T-cell (primary cell): ENCODE measurements around the gene CTU2. TPM values are rescaled to one million over a fixed set of nuclear protein-coding genes. Genes with fewer than 3 reads are reported as not detected.

Experiments
- ATAC-seq, 4 experiments: fragments of 200-7000 bp in 3 of 4; fragments of 150-1000 bp in 1 of 4; cut with Tn5 transposase; replicated peaks in 1 of 4; 1 replicate in 3 of 4; 2 replicates in 1 of 4; pipeline ENCODE4 v1.10.0; 2021; ENCODE audit warnings: moderate library complexity in 3 of 4, mild to moderate bottlenecking in 2 of 4, moderate number of reproducible peaks in 1 of 4
- CTCF ChIA-PET, 2 donors: fragments of 300-600 bp; sonication (Branson Sonifier 250); formaldehyde crosslinking; loops; one replicate each; lab custom pipeline; 2022; ENCODE audit warnings: antibody characterized with exemption in 2 of 2; lab: Charles Lee
- POLR2A ChIA-PET, 2 donors: fragments of 300-600 bp; sonication (Branson Sonifier 250); formaldehyde crosslinking; loops; one replicate each; lab custom pipeline; 2022; ENCODE audit warnings: antibody characterized with exemption in 2 of 2; lab: Charles Lee
- DNase-seq, 35 experiments: peaks; one replicate each; pipeline versions ENCODE4 v3.0.0 to v3.0.0-alpha.2; 2013 to 2023
- H3K27ac ChIP-seq: one replicate; pipeline ENCODE4 v1.5.1; 2013; ENCODE audit warnings: low read length
- H3K27me3 ChIP-seq, 2 experiments: replicated peaks in 1 of 2; 1 replicate in 1 of 2; 2 replicates in 1 of 2; pipeline versions ENCODE4 v1.6.1 to v1.7.0; 2013; ENCODE audit warnings: low read length in 1 of 2, mixed read lengths in 1 of 2; ENCODE audit not compliant: control insufficient read depth in 2 of 2, insufficient read depth in 2 of 2; ENCODE audit errors: extremely low read depth in 1 of 2
- H3K36me3 ChIP-seq, 2 donors: 1 replicate in 1 of 2; 2 replicates in 1 of 2; pipeline versions ENCODE4 v1.6.1 to v1.7.0; 2013; ENCODE audit warnings: low read length in 1 of 2; ENCODE audit not compliant: control insufficient read depth in 2 of 2, insufficient read depth in 1 of 2; ENCODE audit errors: extremely low read depth in 1 of 2
- H3K4me1 ChIP-seq, 2 experiments: 1 replicate in 1 of 2; 2 replicates in 1 of 2; pipeline versions ENCODE4 v1.6.1 to v1.7.0; 2013; ENCODE audit warnings: low read length in 2 of 2, mixed read lengths in 1 of 2; ENCODE audit not compliant: insufficient read depth in 2 of 2, control insufficient read depth in 1 of 2; ENCODE audit errors: extremely low read depth in 1 of 2
- H3K4me3 ChIP-seq, 2 donors: 1 replicate in 1 of 2; 2 replicates in 1 of 2; pipeline versions ENCODE4 v1.5.1 to v1.7.0; 2013; ENCODE audit warnings: mild to moderate bottlenecking in 2 of 2, low read length in 1 of 2, moderate library complexity in 1 of 2; ENCODE audit not compliant: control insufficient read depth in 1 of 2; ENCODE audit errors: extremely low read depth in 1 of 2
- H3K9me3 ChIP-seq: 2 replicates; pipeline ENCODE4 v1.7.0; 2013
- H3K27ac Mint-ChIP-seq, 2 donors: one replicate each; pipeline ENCODE4 v1.8.0; 2020 to 2021; ENCODE audit warnings: mild to moderate bottlenecking in 2 of 2, mixed read lengths in 2 of 2
- H3K27me3 Mint-ChIP-seq, 2 donors: one replicate each; pipeline ENCODE4 v1.8.0; 2021 to 2022; ENCODE audit warnings: mixed read lengths in 2 of 2
- H3K36me3 Mint-ChIP-seq: one replicate; pipeline ENCODE4 v1.8.0; 2021; ENCODE audit warnings: mixed read lengths
- H3K4me1 Mint-ChIP-seq, 3 donors: one replicate each; pipeline ENCODE4 v1.8.0; 2020 to 2022; ENCODE audit warnings: mixed read lengths in 3 of 3, mild to moderate bottlenecking in 1 of 3
- H3K4me3 Mint-ChIP-seq, 3 donors: one replicate each; pipeline ENCODE4 v1.8.0; 2020 to 2022; ENCODE audit warnings: mild to moderate bottlenecking in 3 of 3, mixed read lengths in 3 of 3, moderate library complexity in 3 of 3
- H3K9me3 Mint-ChIP-seq, 3 donors: one replicate each; pipeline ENCODE4 v1.8.0; 2020 to 2022; ENCODE audit warnings: mixed read lengths in 3 of 3
- WGBS: methylation state at CpG from one replicate; pipeline ENCODE4 v1.1.5; 2013; ENCODE audit warnings: missing lambda C conversion rate; ENCODE audit not compliant: insufficient coverage; 5-methylcytosine and 5-hydroxymethylcytosine counted together
- total RNA-seq, 35 experiments: library from RNA in 6 of 35; stranded (reverse) in 6 of 35; fragments of 120-200 nt in 1 of 35; gene quantifications; one replicate each; pipeline versions ENCODE4 v1.2.1 to v1.2.4 and lab custom pipeline; 2013 to 2026

The CTU2 gene
- total RNA-seq, 5 donors from 2014 or later (not counting 1 experiment from before 2014, with no cell fraction given): 30.1 to 39.5 (median 38.6) TPM

DNA sequence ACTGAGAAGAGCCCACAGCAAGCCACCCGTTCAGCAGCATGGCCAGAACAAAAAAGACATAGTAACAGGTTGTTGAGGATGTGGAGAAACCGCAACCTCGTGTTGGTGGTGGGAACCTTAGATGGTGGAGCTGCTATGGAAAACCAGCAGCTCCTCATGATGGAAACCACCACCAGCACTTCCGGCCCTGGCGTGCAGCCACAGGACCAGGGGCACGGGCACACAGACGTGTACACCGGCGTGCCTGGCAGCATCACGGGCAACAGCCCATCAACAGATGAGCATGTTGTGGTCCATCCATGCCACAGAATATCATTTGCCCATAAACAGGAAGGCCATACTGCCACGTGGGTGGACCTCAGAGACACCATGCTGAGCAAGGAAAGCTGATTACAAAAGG, 11.9 kb downstream of the CTU2 start:
- H3K36me3 ChIP-seq: peaks cover 40 to 96% of the 10 kb centered on the region in 2 donors
- POLR2A ChIA-PET: no interaction called here
- no peak overlapping the region for H3K4me3 Mint-ChIP-seq
- H3K27ac ChIP-seq: no peak overlapping the region
- no peaks in the 10 kb centered on the region for H3K9me3 ChIP-seq
- H3K27me3 Mint-ChIP-seq: no peaks in the 10 kb centered on the region
- DNase-seq: peak in 1 of 35 experiments; percentile 32
- ATAC-seq: peak in 1 of 4 experiments; percentile 17
- CTCF ChIA-PET: no interaction called here
- H3K4me3 ChIP-seq: no peak overlapping the region
- peaks cover 0 to 3% of the 10 kb centered on the region in 2 experiments for H3K4me1 ChIP-seq
- H3K9me3 Mint-ChIP-seq: no peaks in the 10 kb centered on the region
- H3K36me3 Mint-ChIP-seq: peaks cover 18% of the 10 kb centered on the region
- H3K27me3 ChIP-seq: no peaks in the 10 kb centered on the region
- H3K4me1 Mint-ChIP-seq: peaks cover 0 to 2% (median 0%) of the 10 kb centered on the region in 3 donors
- 89% methylated on average over 10 of the region's 11 CpGs for WGBS
- H3K27ac Mint-ChIP-seq: peak overlapping the region in 1 of 2 donors; percentile 4

DNA sequence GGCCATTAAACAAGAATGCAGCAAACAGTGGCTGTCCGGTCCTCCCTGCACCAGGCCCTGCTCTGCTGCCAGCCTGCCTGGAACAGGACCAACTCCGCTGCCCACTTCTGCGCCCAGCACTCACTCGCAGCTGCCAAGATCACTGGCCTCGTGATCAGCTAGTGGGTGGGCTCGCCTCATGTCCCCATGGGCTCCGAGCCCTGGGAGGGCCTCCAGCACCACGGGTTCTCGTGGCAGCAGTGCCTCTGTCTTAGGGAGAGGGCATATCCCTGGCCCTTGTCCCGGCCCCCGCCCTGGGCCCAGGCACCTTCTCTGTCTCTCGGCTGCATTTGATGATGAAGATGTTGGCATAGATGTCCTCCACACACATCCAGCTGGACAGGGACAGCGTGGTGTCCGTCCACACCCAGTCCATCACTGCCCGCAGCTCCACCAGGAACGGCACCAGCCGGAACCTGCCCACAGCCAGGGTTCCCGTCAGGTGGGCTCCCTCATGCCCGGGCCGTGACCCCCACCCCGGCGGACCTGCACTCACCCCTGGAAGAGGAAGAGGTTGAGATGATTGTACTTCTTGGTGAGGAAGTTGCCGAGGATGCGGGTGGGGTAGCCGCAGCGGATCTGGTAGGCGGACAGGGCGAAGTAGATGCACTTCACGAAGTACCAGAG, 13.1 kb downstream of the CTU2 start:
- no peaks in the 10 kb centered on the region for H3K27me3 ChIP-seq
- H3K4me3 ChIP-seq: no peak overlapping the region
- Mint-ChIP-seq H3K4me3 (no peak overlapping the region), H3K27ac (no peak overlapping the region), H3K9me3 (no peaks in the 10 kb centered on the region), H3K36me3 (peaks cover 22% of the 10 kb centered on the region), H3K4me1 (peaks cover 0 to 2% (median 0%) of the 10 kb centered on the region in 3 donors), H3K27me3 (no peaks in the 10 kb centered on the region)
- peaks cover 0 to 3% of the 10 kb centered on the region in 2 experiments for H3K4me1 ChIP-seq
- DNase-seq (no peak), ATAC-seq (no peak)
- ChIA-PET CTCF (no interaction called here), POLR2A (no interaction called here)
- WGBS: 95% methylated on average over 26 of the region's 29 CpGs
- H3K9me3 ChIP-seq: no peaks in the 10 kb centered on the region
- H3K36me3 ChIP-seq: peaks cover 46 to 95% of the 10 kb centered on the region in 2 donors
- no peak overlapping the region for H3K27ac ChIP-seq

DNA sequence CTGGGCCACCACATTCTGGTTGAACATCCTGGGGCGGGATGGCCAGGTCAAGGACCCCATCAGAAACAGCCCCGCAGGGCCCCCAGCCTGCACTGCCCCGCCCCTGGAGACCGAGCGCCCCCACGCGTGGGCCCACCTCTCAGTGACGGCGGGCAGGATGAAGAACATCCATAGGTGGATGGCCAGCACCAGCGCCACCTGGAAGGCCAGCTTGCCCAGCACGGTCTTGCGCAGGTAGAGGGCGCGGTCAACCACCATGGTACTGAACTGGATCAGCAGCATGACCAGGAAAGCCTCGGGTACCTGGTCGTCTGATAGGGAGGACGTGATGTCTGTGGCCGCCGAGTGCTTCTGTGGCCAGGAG, 13.6 kb downstream of the CTU2 start:
- H3K4me3 ChIP-seq: no peak overlapping the region
- no peaks in the 10 kb centered on the region for H3K9me3 ChIP-seq
- ATAC-seq: no peak
- ChIA-PET CTCF (no interaction called here), POLR2A (no interaction called here)
- H3K4me1 ChIP-seq: peaks cover 0 to 3% of the 10 kb centered on the region in 2 experiments
- Mint-ChIP-seq H3K27ac (no peak overlapping the region), H3K36me3 (peaks cover 25% of the 10 kb centered on the region), H3K9me3 (no peaks in the 10 kb centered on the region), H3K4me1 (peaks cover 0 to 2% (median 0%) of the 10 kb centered on the region in 3 donors), H3K27me3 (no peaks in the 10 kb centered on the region), H3K4me3 (no peak overlapping the region)
- no peak overlapping the region for H3K27ac ChIP-seq
- peaks cover 48 to 95% of the 10 kb centered on the region in 2 donors for H3K36me3 ChIP-seq
- 96% methylated on average over 19 of the region's 19 CpGs for WGBS
- no peak for DNase-seq
- no peaks in the 10 kb centered on the region for H3K27me3 ChIP-seq

DNA sequence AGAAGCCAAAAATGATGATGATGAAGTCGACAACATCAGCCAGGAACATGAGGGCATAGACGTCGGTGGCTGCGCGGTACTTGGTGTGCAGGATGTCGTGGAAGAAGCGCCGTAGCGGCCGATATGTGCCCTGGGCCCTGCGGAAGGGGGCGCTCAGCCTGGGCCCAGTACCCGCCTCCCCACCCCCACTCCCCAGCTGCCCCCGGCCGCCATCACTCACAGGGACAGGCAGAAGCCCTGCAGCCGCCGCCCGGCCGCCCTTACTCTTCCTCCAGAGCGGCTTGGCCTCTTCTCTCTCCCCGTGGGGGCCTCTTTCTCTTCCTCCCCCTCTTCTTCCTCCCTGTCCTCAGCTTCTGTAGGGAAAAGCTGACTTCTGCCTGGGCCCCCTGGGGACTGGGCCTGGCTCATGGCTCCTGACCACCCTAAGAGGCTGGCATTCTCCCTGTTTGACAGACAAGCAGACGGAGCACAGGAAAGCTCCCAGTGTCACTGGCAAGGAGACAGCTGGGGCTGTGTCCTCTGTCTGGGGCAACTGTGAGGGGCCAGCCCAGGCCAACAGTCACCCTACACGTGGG, 14.2 kb downstream of the CTU2 start:
- Histone ChIP-seq H3K36me3 (peaks cover 48 to 95% of the 10 kb centered on the region in 2 donors), H3K27ac (no peak overlapping the region), H3K27me3 (no peaks in the 10 kb centered on the region), H3K9me3 (no peaks in the 10 kb centered on the region), H3K4me1 (peaks cover 0 to 3% of the 10 kb centered on the region in 2 experiments), H3K4me3 (no peak overlapping the region)
- WGBS: 84% methylated on average over 8 of the region's 23 CpGs
- CTCF ChIA-PET: no interaction called here
- no peak for DNase-seq
- POLR2A ChIA-PET: no interaction called here
- peak overlapping the region in 1 of 2 donors; percentile 39 for H3K27ac Mint-ChIP-seq
- no peaks in the 10 kb centered on the region for H3K27me3 Mint-ChIP-seq
- peaks cover 28% of the 10 kb centered on the region for H3K36me3 Mint-ChIP-seq
- no peak overlapping the region for H3K4me3 Mint-ChIP-seq
- ATAC-seq: no peak
- peaks cover 0 to 2% (median 0%) of the 10 kb centered on the region in 3 donors for H3K4me1 Mint-ChIP-seq
- H3K9me3 Mint-ChIP-seq: no peaks in the 10 kb centered on the region

DNA sequence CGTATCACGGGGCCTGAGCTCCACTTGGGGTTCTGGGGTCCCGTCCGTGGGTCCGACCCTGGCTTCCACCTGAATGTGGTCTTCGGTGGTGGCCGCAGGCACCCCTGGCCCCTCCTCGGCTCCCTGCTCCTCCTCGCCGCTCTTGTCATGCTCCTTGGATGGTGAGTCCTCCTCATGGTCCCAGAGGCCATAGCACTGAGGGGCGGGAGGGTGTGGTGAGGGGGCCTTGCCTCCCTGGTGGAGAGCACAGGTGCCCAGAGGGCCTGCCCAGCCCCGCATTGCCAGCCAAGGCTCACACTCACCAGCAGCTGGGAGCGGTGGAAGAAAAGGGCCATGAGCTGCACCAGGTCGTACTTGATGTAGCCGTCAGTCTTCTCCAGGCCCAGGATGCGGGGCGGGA, 14.9 kb downstream of the CTU2 start:
- no peaks in the 10 kb centered on the region for H3K9me3 Mint-ChIP-seq
- ChIA-PET POLR2A (no interaction called here), CTCF (no interaction called here)
- peaks cover 0 to 2% (median 0%) of the 10 kb centered on the region in 3 donors for H3K4me1 Mint-ChIP-seq
- Histone ChIP-seq H3K27ac (no peak overlapping the region), H3K9me3 (no peaks in the 10 kb centered on the region), H3K4me1 (peaks cover 0 to 5% of the 10 kb centered on the region in 2 experiments), H3K27me3 (no peaks in the 10 kb centered on the region), H3K4me3 (no peak overlapping the region), H3K36me3 (peaks cover 46 to 95% of the 10 kb centered on the region in 2 donors)
- DNase-seq (no peak), ATAC-seq (no peak)
- 94% methylated on average over 15 of the region's 17 CpGs for WGBS
- no peak overlapping the region for H3K4me3 Mint-ChIP-seq
- no peaks in the 10 kb centered on the region for H3K27me3 Mint-ChIP-seq
- peaks cover 30% of the 10 kb centered on the region for H3K36me3 Mint-ChIP-seq
- H3K27ac Mint-ChIP-seq: no peak overlapping the region

DNA sequence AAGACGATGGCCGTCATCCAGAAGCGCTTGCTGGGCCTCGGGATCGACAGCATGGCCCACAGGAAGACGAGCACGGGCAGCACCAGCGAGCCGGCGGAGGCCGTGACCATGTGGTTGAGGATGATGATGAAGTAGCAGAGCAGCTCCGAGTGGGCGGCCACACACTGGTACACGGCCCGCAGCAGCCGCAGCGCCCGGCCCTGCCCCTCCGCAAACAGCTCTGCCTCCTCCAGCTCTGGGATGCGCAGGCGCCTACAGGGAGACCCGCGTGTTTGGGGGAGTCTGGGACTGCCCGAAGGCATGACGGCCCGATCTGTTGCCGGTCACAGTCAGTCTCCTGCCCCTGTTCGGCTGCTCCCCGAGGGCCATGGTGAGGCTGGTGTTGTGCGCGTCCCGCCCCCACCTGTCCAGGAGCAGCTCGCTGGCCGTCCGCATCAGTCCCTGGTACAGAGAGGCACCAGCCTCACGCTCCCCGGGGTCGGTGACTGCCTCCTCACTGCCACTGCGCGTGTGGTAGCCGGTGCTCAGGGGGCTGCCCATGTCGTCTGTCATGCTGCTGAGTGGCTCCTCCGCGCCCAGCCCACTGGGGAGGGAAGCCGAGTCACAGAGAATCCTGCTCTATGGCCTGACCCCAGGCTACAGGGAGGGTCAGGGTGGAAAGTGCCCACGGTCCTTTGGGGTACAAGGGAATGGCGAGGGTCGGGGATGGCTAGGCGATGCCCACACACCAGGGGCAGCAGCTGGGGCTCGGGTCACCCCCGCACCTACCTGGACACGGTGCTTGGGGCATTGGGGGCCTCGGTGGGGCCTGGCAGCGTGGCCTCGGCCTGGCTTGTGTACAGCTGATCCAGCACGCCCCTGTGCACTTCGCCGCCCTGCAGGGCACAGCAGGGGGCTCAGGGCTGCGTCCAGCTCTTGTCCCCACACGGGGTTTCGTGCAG, 15.8 kb downstream of the CTU2 start:
- Histone ChIP-seq H3K27ac (no peak overlapping the region), H3K27me3 (no peaks in the 10 kb centered on the region), H3K36me3 (peaks cover 46 to 93% of the 10 kb centered on the region in 2 donors), H3K9me3 (no peaks in the 10 kb centered on the region), H3K4me1 (peaks cover 0 to 5% of the 10 kb centered on the region in 2 experiments), H3K4me3 (no peak overlapping the region)
- Mint-ChIP-seq H3K4me3 (no peak overlapping the region), H3K9me3 (no peaks in the 10 kb centered on the region), H3K27me3 (no peaks in the 10 kb centered on the region), H3K27ac (no peak overlapping the region), H3K4me1 (peaks cover 0 to 2% (median 0%) of the 10 kb centered on the region in 3 donors), H3K36me3 (peaks cover 28% of the 10 kb centered on the region)
- POLR2A ChIA-PET: no interaction called here
- WGBS: 96% methylated on average over 51 of the region's 61 CpGs
- DNase-seq: no peak
- CTCF ChIA-PET: no interaction called here
- ATAC-seq: no peak
